Pons (tissue), 1 donor: ENCODE results near the gene ERAL1.
"Not testable (repeated sequence)": the region's sequence is repeated elsewhere in the genome, so short reads cannot be mapped to it uniquely, and the experiment has no call there.

Source experiments
- DNase-seq: peaks from one replicate; pipeline ENCODE4 v3.0.0-alpha.2; 2016; ENCODE audit warnings: low spot score

Gene ERAL1

GRCh38 chr17:28899212-28899815 is 44.5 kb downstream of the ERAL1 start:
- no peak for DNase-seq

- no peak for DNase-seq
Observed at GRCh38 chr17:28900986-28901726, 46.3 kb downstream of the ERAL1 start.

DNA sequence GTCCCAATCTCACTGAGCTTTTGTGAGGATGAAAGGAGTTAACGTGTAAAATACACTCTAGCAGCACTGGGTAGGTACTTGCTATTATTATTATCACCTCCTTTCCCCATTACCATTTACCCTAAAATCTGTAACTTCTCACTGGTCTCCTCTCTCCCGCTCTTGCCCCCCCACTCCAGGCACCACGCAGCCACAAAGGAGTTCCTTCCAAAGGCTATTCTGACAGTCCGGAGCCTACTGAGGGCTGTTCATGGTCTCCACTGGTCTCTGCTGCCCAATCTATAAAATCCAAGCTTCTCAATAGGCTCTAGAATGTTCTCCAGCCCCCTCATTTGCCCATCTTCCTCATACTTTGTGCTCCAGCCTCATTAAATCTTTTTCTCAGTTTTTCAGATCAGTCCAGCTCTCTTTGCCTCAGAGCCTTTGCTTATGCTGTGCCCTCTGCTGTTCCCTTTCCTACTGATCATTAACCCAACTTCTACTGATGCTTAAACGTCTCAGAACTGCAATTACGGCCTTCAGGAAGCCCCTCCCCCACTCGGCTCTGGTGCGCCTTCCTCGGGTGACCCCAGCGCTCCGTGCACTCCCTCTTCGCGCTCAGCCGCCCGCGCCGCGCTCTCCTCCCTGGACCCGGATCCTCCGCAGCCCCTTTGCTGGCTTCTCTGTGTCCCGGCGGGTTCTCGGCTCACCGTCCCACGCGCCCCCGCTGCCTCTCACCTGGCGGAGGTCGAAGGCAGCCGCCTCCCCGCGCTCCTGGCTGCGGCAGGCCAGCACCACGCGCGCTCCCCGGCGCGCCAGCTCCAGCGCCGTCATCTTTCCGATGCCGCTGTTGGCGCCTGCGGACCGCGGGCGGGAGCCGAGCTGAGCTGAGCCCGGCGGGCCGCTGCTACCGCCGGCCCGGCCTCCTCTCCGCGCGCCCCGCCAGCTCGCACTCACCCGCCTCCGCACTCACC is 47.3 kb downstream of the ERAL1 start:
- no peak for DNase-seq

DNA sequence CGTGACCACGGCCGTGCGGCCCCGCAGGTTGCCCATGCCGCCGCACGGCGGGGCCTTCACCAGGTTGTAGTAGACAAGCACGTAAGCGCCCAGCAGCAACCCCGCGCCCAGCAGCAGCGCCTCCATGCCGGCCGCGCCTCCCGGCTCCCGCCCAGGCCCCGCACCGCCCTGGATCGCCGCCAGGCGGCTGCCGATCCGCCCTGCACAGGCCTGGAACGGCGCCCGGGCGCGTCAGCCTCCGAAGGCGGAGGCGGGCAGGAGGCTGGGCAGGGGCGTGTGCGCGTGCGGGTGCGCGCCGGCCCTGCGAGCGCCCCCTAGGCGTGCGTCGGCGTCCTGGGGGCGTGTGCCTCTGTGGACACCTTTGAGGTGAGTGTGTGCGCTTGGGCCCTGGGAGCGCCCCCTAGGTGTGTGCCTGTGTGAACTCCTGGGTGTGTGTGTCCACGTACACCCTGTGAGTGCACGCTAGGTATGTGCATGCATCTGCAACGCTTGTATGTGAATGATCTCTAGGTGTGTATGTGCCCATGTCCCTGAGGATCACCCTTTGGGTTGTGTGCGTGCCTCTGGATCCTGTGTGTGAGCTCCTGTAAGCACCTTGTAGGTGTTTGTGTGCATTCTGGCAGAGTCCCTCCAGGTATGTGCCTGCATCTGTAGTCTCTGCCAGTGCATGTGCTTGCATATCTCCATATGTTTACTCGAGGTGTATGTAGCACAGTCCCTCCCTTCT is 48.2 kb downstream of the ERAL1 start, which contains the start of gene DHRS13:
Gene DHRS13 (minus strand): TSS at position 261 of the 727 bp plus-strand sequence. CDS start 135 bp downstream, at position 126.
- peak; percentile 70 for DNase-seq

- not testable (repeated sequence) for DNase-seq
Observed at GRCh38 chr17:28903546-28903841, 48.7 kb downstream of the ERAL1 start.

- no peak for DNase-seq
Observed at GRCh38 chr17:28904800-28905199, 50.0 kb downstream of the ERAL1 start.

DNA sequence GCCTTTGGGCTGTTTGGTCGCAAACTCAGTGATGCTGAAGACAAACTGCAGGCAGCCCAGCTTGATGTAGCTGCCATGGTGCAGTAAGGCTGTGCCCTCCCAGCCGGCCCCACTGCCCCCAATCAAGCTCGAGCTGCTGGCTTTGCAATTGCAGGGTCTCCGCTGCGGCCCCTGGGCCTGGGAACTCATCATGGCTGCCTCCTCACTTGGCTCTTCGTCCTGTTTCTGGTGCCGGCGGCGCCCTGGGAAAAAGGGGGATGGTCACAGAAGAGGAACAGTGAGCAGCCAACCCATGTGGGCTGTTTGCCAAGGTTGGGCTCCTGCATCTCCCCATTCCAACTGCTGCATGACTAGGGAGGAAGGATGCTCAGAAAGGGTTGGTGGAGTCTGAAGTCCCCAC is 51.5 kb downstream of the ERAL1 start:
- no peak for DNase-seq

DNA sequence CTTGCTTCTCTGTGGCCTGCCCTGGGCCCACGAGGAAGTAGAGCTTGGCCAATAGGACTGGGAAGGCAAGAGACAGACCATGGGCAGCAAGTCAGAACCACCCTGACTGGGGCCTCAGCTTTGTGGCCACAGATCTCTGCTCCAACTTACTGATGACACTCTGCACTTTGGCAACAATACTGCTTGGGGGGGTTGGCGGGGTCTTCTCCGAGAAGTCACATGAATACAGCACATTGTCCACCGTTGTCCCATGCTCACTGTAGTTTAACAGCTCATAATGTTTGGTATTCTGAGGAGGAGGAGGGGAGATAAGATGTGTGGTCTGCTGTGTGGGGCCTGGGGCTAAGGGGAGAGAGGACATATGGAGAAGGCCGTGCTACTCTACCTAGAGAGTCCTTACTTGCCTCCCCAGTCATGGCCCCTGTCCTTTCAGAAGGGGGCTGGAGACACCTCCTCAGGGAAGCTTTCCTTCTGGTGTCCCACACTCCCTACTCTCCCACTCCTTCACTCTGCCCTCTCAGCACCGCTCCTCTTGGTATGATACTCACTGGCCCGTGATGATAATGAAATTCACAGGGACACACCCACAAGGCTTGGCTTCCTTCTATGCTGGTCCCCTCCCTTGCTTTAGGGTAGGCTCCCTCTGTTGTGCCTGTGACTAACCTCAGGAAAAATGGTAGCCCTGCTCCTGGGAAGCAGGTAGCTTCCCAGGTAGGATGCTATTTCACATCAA is 52.1 kb downstream of the ERAL1 start:
- DNase-seq, result no peak

- DNase-seq, result peak; percentile 72
Observed at GRCh38 chr17:28907709-28908475, 53.1 kb downstream of the ERAL1 start.

GRCh38 chr17:28908640-28909167 is 53.9 kb downstream of the ERAL1 start:
- no peak for DNase-seq

- no peak for DNase-seq
Observed at GRCh38 chr17:28910534-28910933, 55.7 kb downstream of the ERAL1 start.
